HEK293 (cell line): ENCODE data around the gene GDA.

Experiments used
- CTCF ChIA-PET: fragments of 350-600 bp; formaldehyde crosslinking; extraction: SDS; loops from one replicate; lab custom pipeline; 2021; ENCODE audit warnings: antibody characterized with exemption; lab: Yijun Ruan, JAX
- POLR2A ChIA-PET: fragments of 300-600 bp; formaldehyde crosslinking; extraction: SDS; loops from one replicate; lab custom pipeline; 2020; ENCODE audit warnings: antibody characterized with exemption, inconsistent platforms; lab: Yijun Ruan, JAX
- H3K27ac ChIP-seq: fragments of 200-500 bp; sonication (Bioruptor generic); 2 replicates; pipeline ENCODE4 v1.5.1; 2014; ENCODE audit warnings: low read depth, low read length, control low read depth, inconsistent platforms; ENCODE audit errors: extremely low read depth
- H3K36me3 ChIP-seq, 2 experiments: fragments of 200-500 bp in 1 of 2; sonication (Bioruptor generic) in 1 of 2; 1 replicate in 1 of 2; 2 replicates in 1 of 2; pipeline ENCODE4 v1.5.1; 2014 to 2017; ENCODE audit warnings: inconsistent platforms in 2 of 2, low read length in 2 of 2; ENCODE audit not compliant: control insufficient read depth in 2 of 2, insufficient read depth in 1 of 2
- H3K4me1 ChIP-seq: fragments of 200-500 bp; sonication (Bioruptor generic); 2 replicates; pipeline ENCODE4 v1.5.1; 2014; ENCODE audit warnings: mild to moderate bottlenecking, low read length, inconsistent platforms; ENCODE audit not compliant: control insufficient read depth, insufficient read depth
- H3K4me3 ChIP-seq: 2 replicates; pipeline ENCODE4 v1.5.1; 2011; ENCODE audit warnings: low read depth, mild to moderate bottlenecking, control low read depth, low read length, moderate library complexity
- H3K9me3 ChIP-seq: fragments of 200-500 bp; sonication (Bioruptor generic); 2 replicates; pipeline ENCODE4 v1.5.1; 2014; ENCODE audit warnings: low read depth, low read length, inconsistent platforms; ENCODE audit not compliant: control insufficient read depth, insufficient read depth
- IKZF3 ChIP-seq: fragments of 450-650 bp; IDR thresholded peaks from 2 replicates; pipeline ENCODE4 v1.5.0; 2018; ENCODE audit warnings: missing biosample characterization, mild to moderate bottlenecking, missing genetic modification characterization, moderate library complexity
- KLF10 ChIP-seq: fragments of 450-650 bp; IDR thresholded peaks from 2 replicates; pipeline ENCODE4 v1.5.1; 2018; ENCODE audit warnings: missing biosample characterization, mild to moderate bottlenecking, missing genetic modification characterization
- KLF9 ChIP-seq: fragments of 450-650 bp; formaldehyde crosslinking; IDR thresholded peaks from 2 replicates; pipeline ENCODE4 v1.5.1; 2016; ENCODE audit warnings: missing biosample characterization, missing genetic modification characterization, low read depth
- OVOL3 ChIP-seq: fragments of 450-650 bp; formaldehyde crosslinking; IDR thresholded peaks from 2 replicates; pipeline ENCODE4 v1.5.1; 2016; ENCODE audit warnings: missing biosample characterization, missing genetic modification characterization
- REPIN1 ChIP-seq: fragments of 450-650 bp; formaldehyde crosslinking; IDR thresholded peaks from 2 replicates; pipeline ENCODE4 v1.5.1; 2017; ENCODE audit warnings: missing biosample characterization, missing genetic modification characterization, low read depth
- TSHZ1 ChIP-seq: fragments of 450-650 bp; formaldehyde crosslinking; IDR thresholded peaks from 2 replicates; pipeline ENCODE4 v1.5.1; 2016; ENCODE audit warnings: missing biosample characterization, missing genetic modification characterization, borderline replicate concordance
- ZFP3 ChIP-seq: fragments of 450-650 bp; formaldehyde crosslinking; IDR thresholded peaks from 2 replicates; pipeline ENCODE4 v1.5.1; 2016; ENCODE audit warnings: low read depth, missing biosample characterization, missing genetic modification characterization
- ZFP69B ChIP-seq: fragments of 450-650 bp; formaldehyde crosslinking; IDR thresholded peaks from 2 replicates; pipeline ENCODE4 v1.5.1; 2016; ENCODE audit warnings: missing biosample characterization, missing genetic modification characterization
- ZNF112 ChIP-seq: fragments of 450-650 bp; formaldehyde crosslinking; IDR thresholded peaks from 2 replicates; pipeline ENCODE4 v1.5.0; 2017; ENCODE audit warnings: missing biosample characterization, missing genetic modification characterization
- ZNF114 ChIP-seq: fragments of 450-650 bp; formaldehyde crosslinking; IDR thresholded peaks from 2 replicates; pipeline ENCODE4 v1.5.0; 2017; ENCODE audit warnings: missing biosample characterization, missing genetic modification characterization
- ZNF133 ChIP-seq: fragments of 450-650 bp; formaldehyde crosslinking; IDR thresholded peaks from 2 replicates; pipeline ENCODE4 v1.5.1; 2016; ENCODE audit warnings: missing biosample characterization, missing genetic modification characterization
- ZNF248 ChIP-seq: fragments of 450-650 bp; formaldehyde crosslinking; IDR thresholded peaks from 2 replicates; pipeline ENCODE4 v1.5.1; 2017; ENCODE audit warnings: missing biosample characterization, missing genetic modification characterization
- ZNF274 ChIP-seq, 2 experiments: fragments of 200-500 bp in 1 of 2; fragments of 450-650 bp in 1 of 2; sonication (Bioruptor generic) in 1 of 2; formaldehyde crosslinking in 1 of 2; IDR thresholded peaks; 2 replicates each; pipeline versions ENCODE4 v1.5.1 to v1.6.1; 2014 to 2016; ENCODE audit warnings: borderline replicate concordance in 1 of 2, inconsistent platforms in 1 of 2, low read length in 1 of 2, missing biosample characterization in 1 of 2, missing genetic modification characterization in 1 of 2
- ZNF354C ChIP-seq: fragments of 450-650 bp; formaldehyde crosslinking; IDR thresholded peaks from 2 replicates; pipeline ENCODE4 v1.5.1; 2016; ENCODE audit warnings: missing biosample characterization, missing genetic modification characterization, low read depth, borderline replicate concordance
- ZNF37A ChIP-seq: fragments of 450-650 bp; IDR thresholded peaks from 2 replicates; pipeline ENCODE4 v1.5.1; 2018; ENCODE audit warnings: missing biosample characterization, missing genetic modification characterization
- ZNF423 ChIP-seq: fragments of 450-650 bp; formaldehyde crosslinking; IDR thresholded peaks from 2 replicates; pipeline ENCODE4 v1.5.1; 2016; ENCODE audit warnings: missing biosample characterization, missing genetic modification characterization
- ZNF521 ChIP-seq: fragments of 450-650 bp; formaldehyde crosslinking; IDR thresholded peaks from 2 replicates; pipeline ENCODE4 v1.5.1; 2017; ENCODE audit warnings: missing biosample characterization, mild to moderate bottlenecking, missing genetic modification characterization
- ZNF596 ChIP-seq: fragments of 450-650 bp; IDR thresholded peaks from 2 replicates; pipeline ENCODE4 v1.5.0; 2018; ENCODE audit warnings: missing biosample characterization, mild to moderate bottlenecking, missing genetic modification characterization, moderate library complexity
- ZNF664 ChIP-seq: fragments of 450-650 bp; formaldehyde crosslinking; IDR thresholded peaks from 2 replicates; pipeline ENCODE4 v1.5.1; 2016; ENCODE audit warnings: missing biosample characterization, missing genetic modification characterization
- ZNF677 ChIP-seq: fragments of 450-650 bp; IDR thresholded peaks from 2 replicates; pipeline ENCODE4 v1.5.0; 2018; ENCODE audit warnings: missing biosample characterization, mild to moderate bottlenecking, missing genetic modification characterization, moderate library complexity
- ZNF837 ChIP-seq: fragments of 450-650 bp; formaldehyde crosslinking; IDR thresholded peaks from 2 replicates; pipeline ENCODE4 v1.5.1; 2016; ENCODE audit warnings: missing biosample characterization, missing genetic modification characterization
- ZNF843 ChIP-seq: fragments of 450-650 bp; formaldehyde crosslinking; IDR thresholded peaks from 2 replicates; pipeline ENCODE4 v1.5.1; 2016; ENCODE audit warnings: missing biosample characterization, missing genetic modification characterization
- TF ChIP-seq, protein P1 (sequence below): fragments of 450-650 bp; formaldehyde crosslinking; IDR thresholded peaks from 2 replicates; pipeline ENCODE4; 2016; ENCODE audit warnings: missing biosample characterization, missing genetic modification characterization

GDA gene

GRCh38 chr9:72134801-72135200 is 14.4 kb upstream of the GDA start (continued):
- no peak for TF ChIP-seq ZNF677 (tag by site-specific recombination)
- TF ChIP-seq, all 188 proteins: peak for 0

DNA sequence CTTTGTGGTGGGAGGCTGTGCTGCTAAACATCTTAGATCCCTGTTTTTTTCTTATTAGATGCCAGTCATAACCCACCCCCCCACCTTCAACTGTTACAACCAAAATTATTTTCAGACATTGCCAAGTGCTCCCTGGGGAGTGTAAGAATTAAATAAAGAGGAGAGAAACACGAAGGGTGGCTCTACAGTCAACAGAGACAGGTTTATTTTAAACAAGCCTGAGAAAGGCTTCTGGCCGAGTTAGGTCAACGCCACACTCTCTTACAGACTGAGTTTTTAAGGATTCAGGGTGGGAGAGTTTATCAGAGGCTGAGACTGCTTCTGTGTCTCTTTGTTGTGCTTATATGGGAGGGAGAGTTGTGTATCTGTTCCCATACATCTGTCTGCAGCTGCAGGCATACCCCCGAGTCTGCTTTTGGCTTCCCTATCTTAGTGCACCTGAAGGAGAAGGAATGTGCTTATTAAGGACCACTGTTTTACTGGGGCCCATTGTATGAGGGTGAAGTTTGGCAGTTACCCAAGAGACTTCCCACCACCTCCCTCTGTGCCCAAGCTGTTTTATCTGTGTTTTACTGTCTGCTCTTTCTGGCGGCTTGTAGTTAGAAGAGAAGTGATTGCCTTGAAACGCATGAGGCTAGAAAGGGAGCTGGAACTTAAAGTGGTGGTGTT is 11.4 kb upstream of the GDA start:
- Histone ChIP-seq H3K9me3 (no peaks in the 10 kb centered on the region), H3K4me3 (no peak overlapping the region), H3K4me1 (no peaks in the 10 kb centered on the region), H3K27ac (no peak overlapping the region), H3K36me3 (no peaks in the 10 kb centered on the region)
- POLR2A ChIA-PET = no interaction called here
- CTCF ChIA-PET = no interaction called here
- no peak for TF ChIP-seq ZNF114
- TF ChIP-seq OVOL3 = no peak
- TF ChIP-seq ZNF248 = no peak
- no peak for TF ChIP-seq ZNF664 (tag by site-specific recombination)
- TF ChIP-seq ZNF596 (tag by site-specific recombination) = no peak
- no peak for TF ChIP-seq ZNF354C (tag by site-specific recombination)
- no peak for TF ChIP-seq ZNF274 (IDR thresholded peaks at IDR 0.05; ENCODE audit: low read length)
- no peak for TF ChIP-seq ZNF274 (tag by site-specific recombination; IDR thresholded peaks at IDR 0.05; ENCODE audit: borderline replicate concordance)
- TF ChIP-seq ZNF112 (tag by site-specific recombination) = no peak
- TF ChIP-seq KLF9 (tag by site-specific recombination) = no peak
- TF ChIP-seq ZNF843 (tag by site-specific recombination) = no peak
- TF ChIP-seq KLF10 (tag by site-specific recombination) = no peak

DNA sequence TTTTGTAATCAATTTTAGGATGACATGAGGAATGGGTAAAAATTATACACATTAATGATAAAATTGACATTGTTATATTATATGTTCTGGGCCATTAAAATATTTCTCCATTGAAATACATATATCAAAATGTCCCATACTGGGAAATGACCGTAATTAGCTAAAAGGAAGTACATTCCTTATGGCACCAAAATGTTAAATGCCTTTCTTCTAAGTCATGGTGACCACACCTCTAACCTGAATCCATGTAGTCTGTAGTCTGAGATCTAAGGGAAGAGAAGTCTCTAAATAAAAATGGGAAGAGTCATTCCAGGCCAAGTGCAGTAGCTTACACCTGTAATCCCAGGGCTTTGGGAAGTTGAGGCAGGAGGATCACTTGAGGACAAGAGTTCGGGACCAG is 10.0 kb upstream of the GDA start:
- H3K27ac ChIP-seq = no peak overlapping the region

More for the DNA sequence above, 10.0 kb upstream of the GDA start:
- ChIA-PET POLR2A (no interaction called here), CTCF (interaction anchor here (0.6 kb wide), 1 partner anchor 39 kb away, joined by 3 read pairs; no protein-coding TSS in a partner anchor)
- Histone ChIP-seq H3K36me3 (no peaks in the 10 kb centered on the region), H3K9me3 (no peaks in the 10 kb centered on the region), H3K4me1 (no peaks in the 10 kb centered on the region), H3K4me3 (no peak overlapping the region)
- TF ChIP-seq, protein P1, sequence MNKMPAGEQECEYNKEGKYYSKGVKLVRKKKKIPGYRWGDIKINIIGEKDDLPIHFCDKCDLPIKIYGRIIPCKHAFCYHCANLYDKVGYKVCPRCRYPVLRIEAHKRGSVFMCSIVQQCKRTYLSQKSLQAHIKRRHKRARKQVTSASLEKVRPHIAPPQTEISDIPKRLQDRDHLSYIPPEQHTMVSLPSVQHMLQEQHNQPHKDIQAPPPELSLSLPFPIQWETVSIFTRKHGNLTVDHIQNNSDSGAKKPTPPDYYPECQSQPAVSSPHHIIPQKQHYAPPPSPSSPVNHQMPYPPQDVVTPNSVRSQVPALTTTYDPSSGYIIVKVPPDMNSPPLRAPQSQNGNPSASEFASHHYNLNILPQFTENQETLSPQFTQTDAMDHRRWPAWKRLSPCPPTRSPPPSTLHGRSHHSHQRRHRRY (tag by site-specific recombination) = no peak
- no peak for TF ChIP-seq ZNF37A (tag by site-specific recombination)
- no peak for TF ChIP-seq IKZF3 (tag by site-specific recombination)
- TF ChIP-seq ZFP69B = no peak
- no peak for TF ChIP-seq ZNF423 (tag by site-specific recombination)
- no peak for TF ChIP-seq ZNF133 (tag by site-specific recombination)
- TF ChIP-seq REPIN1 (tag by site-specific recombination) = no peak
- TF ChIP-seq ZNF521 = no peak
- no peak for TF ChIP-seq ZFP3
- TF ChIP-seq ZNF837 = no peak
- TF ChIP-seq TSHZ1 (tag by site-specific recombination) = no peak
